Natural killer cell (primary cell): ENCODE measurements around the gene PLAAT2. TPM values are rescaled to one million over a fixed set of nuclear protein-coding genes. Genes with fewer than 3 reads are reported as not detected.

Source experiments
- ATAC-seq, 3 donors: fragments of 150-1000 bp in 2 of 3; fragments of 200-7000 bp in 1 of 3; cut with Tn5 transposase; 1 replicate in 1 of 3; 2 replicates in 2 of 3; pipeline ENCODE4 v1.10.0; 2021; ENCODE audit warnings: mild to moderate bottlenecking in 2 of 3, moderate library complexity in 2 of 3
- DNase-seq, 2 donors: peaks; one replicate each; pipeline versions ENCODE4 v3.0.0 to v3.0.0-alpha.2; 2013 to 2021; ENCODE audit warnings: mixed read lengths in 1 of 2
- H3K27ac ChIP-seq: one replicate; pipeline ENCODE4 v1.5.1; 2013; ENCODE audit warnings: mild to moderate bottlenecking, low read length
- H3K27me3 ChIP-seq: one replicate; pipeline ENCODE4 v1.6.1; 2013; ENCODE audit warnings: low read length; ENCODE audit not compliant: control insufficient read depth, insufficient read depth
- H3K36me3 ChIP-seq: one replicate; pipeline ENCODE4 v1.6.1; 2013; ENCODE audit warnings: low read length; ENCODE audit not compliant: control insufficient read depth, insufficient read depth
- H3K4me1 ChIP-seq: one replicate; pipeline ENCODE4 v1.6.1; 2013; ENCODE audit warnings: low read length; ENCODE audit not compliant: control insufficient read depth, insufficient read depth
- H3K4me3 ChIP-seq: one replicate; pipeline ENCODE4 v1.5.1; 2013; ENCODE audit warnings: low read length
- H3K9me3 ChIP-seq: one replicate; pipeline ENCODE4 v1.6.1; 2013; ENCODE audit warnings: low read length; ENCODE audit not compliant: control insufficient read depth, insufficient read depth
- H3K27ac Mint-ChIP-seq, 2 donors: one replicate each; pipeline ENCODE4 v1.8.0; 2022; ENCODE audit warnings: mild to moderate bottlenecking in 2 of 2, mixed read lengths in 2 of 2, moderate library complexity in 1 of 2
- H3K27me3 Mint-ChIP-seq, 2 donors: one replicate each; pipeline ENCODE4 v1.8.0; 2022; ENCODE audit warnings: low read depth in 2 of 2, mixed read lengths in 2 of 2
- H3K36me3 Mint-ChIP-seq: one replicate; pipeline ENCODE4 v1.8.0; 2022; ENCODE audit warnings: mixed read lengths
- H3K4me1 Mint-ChIP-seq, 2 donors: one replicate each; pipeline ENCODE4 v1.8.0; 2022; ENCODE audit warnings: mixed read lengths in 2 of 2
- H3K4me3 Mint-ChIP-seq: one replicate; pipeline ENCODE4 v1.8.0; 2022; ENCODE audit warnings: mild to moderate bottlenecking, moderate library complexity, mixed read lengths
- H3K9me3 Mint-ChIP-seq, 2 donors: one replicate each; pipeline ENCODE4 v1.8.0; 2022; ENCODE audit warnings: mixed read lengths in 2 of 2
- WGBS: methylation state at CpG from one replicate; pipeline ENCODE4 v1.1.7; 2013; ENCODE audit warnings: missing lambda C conversion rate; ENCODE audit not compliant: insufficient coverage; 5-methylcytosine and 5-hydroxymethylcytosine counted together
- intact Hi-C: fragments of 100-400 bp; cut with micrococcal nuclease; formaldehyde crosslinking; loops from one replicate; pipeline ENCODE4 v1.14.2; 2022
- total RNA-seq, 4 donors: library from RNA; stranded (reverse); fragments of 120-200 nt in 1 of 4; gene quantifications; one replicate each; pipeline versions ENCODE4 v1.2.3 to v1.2.4, GENCODE V29; 2013 to 2022
- TF ChIP-seq, protein P1 (sequence below): fragments of 200-600 bp; IDR thresholded peaks from one replicate; pipeline ENCODE4 v1.8.0; 2022; ENCODE audit warnings: antibody characterized with exemption

Gene PLAAT2
- total RNA-seq, 3 donors from 2014 or later (not counting 1 experiment from before 2014, with no cell fraction given) = 1.6 to 5.6 (median 4.6) TPM

GRCh38 chr11:63508009-63508408, 55.2 kb downstream of the PLAAT2 start:
- Mint-ChIP-seq H3K27ac (no peak overlapping the region), H3K36me3 (no peaks in the 10 kb centered on the region), H3K27me3 (peaks cover 0 to 2% of the 10 kb centered on the region in 2 donors), H3K4me3 (no peak overlapping the region), H3K9me3 (no peaks in the 10 kb centered on the region), H3K4me1 (peaks cover 0 to 27% of the 10 kb centered on the region in 2 donors)
- Histone ChIP-seq H3K4me1 (peaks cover 23% of the 10 kb centered on the region), H3K9me3 (no peaks in the 10 kb centered on the region), H3K27me3 (no peaks in the 10 kb centered on the region), H3K36me3 (no peaks in the 10 kb centered on the region), H3K27ac (no peak overlapping the region), H3K4me3 (no peak overlapping the region)
- DNase-seq (peak in 1 of 2 donors; percentile 15), ATAC-seq (peak in 1 of 3 donors; percentile 37)
- 86% methylated on average over 3 of the region's 3 CpGs for WGBS
- TF ChIP-seq, protein P1, sequence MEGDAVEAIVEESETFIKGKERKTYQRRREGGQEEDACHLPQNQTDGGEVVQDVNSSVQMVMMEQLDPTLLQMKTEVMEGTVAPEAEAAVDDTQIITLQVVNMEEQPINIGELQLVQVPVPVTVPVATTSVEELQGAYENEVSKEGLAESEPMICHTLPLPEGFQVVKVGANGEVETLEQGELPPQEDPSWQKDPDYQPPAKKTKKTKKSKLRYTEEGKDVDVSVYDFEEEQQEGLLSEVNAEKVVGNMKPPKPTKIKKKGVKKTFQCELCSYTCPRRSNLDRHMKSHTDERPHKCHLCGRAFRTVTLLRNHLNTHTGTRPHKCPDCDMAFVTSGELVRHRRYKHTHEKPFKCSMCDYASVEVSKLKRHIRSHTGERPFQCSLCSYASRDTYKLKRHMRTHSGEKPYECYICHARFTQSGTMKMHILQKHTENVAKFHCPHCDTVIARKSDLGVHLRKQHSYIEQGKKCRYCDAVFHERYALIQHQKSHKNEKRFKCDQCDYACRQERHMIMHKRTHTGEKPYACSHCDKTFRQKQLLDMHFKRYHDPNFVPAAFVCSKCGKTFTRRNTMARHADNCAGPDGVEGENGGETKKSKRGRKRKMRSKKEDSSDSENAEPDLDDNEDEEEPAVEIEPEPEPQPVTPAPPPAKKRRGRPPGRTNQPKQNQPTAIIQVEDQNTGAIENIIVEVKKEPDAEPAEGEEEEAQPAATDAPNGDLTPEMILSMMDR = no peak
- intact Hi-C loops = no loop called here

DNA sequence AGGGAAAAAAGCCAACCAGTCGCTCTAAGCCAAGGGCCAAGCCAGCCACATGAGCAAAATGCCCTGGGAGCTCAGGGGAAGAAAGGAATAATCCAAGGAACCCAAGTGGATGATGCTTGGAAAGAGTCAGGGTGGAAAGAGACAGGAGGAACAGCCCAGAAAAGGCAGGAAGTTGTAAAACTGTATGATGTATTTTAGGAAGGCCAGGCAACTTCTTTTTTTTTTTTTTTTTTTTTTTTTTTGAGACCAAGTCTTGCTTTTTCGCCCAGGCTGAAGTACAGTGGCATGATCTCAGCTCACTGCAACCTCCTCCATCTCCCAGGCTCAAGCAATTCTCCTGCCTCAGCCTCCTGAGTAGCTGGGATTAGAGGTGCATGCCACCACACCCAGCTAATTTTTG, 55.7 kb downstream of the PLAAT2 start:
- Mint-ChIP-seq H3K27ac (no peak overlapping the region), H3K36me3 (no peaks in the 10 kb centered on the region), H3K4me1 (peaks cover 0 to 29% of the 10 kb centered on the region in 2 donors), H3K4me3 (no peak overlapping the region), H3K27me3 (peaks cover 0 to 2% of the 10 kb centered on the region in 2 donors), H3K9me3 (no peaks in the 10 kb centered on the region)
- intact Hi-C loops = no loop called here
- H3K36me3 ChIP-seq = no peaks in the 10 kb centered on the region
- TF ChIP-seq, protein P1 = no peak
- DNase-seq = no peak
- peaks cover 23% of the 10 kb centered on the region for H3K4me1 ChIP-seq
- H3K4me3 ChIP-seq = no peak overlapping the region
- H3K27me3 ChIP-seq = no peaks in the 10 kb centered on the region
- no peak overlapping the region for H3K27ac ChIP-seq
- 87% methylated on average over 2 of the region's 2 CpGs for WGBS
- ATAC-seq = no peak
- H3K9me3 ChIP-seq = no peaks in the 10 kb centered on the region

GRCh38 chr11:63506876-63507275, 56.3 kb downstream of the PLAAT2 start:
- 79% methylated on average over 2 of the region's 2 CpGs for WGBS
- H3K4me1 ChIP-seq = peaks cover 23% of the 10 kb centered on the region
- no peak overlapping the region for H3K27ac ChIP-seq
- peaks cover 0 to 2% of the 10 kb centered on the region in 2 donors for H3K27me3 Mint-ChIP-seq
- TF ChIP-seq, protein P1 = no peak
- no peaks in the 10 kb centered on the region for H3K9me3 Mint-ChIP-seq
- H3K4me3 Mint-ChIP-seq = no peak overlapping the region
- H3K27me3 ChIP-seq = no peaks in the 10 kb centered on the region
- ATAC-seq (no peak), DNase-seq (no peak)
- no peaks in the 10 kb centered on the region for H3K9me3 ChIP-seq
- no peaks in the 10 kb centered on the region for H3K36me3 ChIP-seq
- no peak overlapping the region for H3K4me3 ChIP-seq
- no peaks in the 10 kb centered on the region for H3K36me3 Mint-ChIP-seq
- peak overlapping the region in 1 of 2 donors; percentile 47 for H3K27ac Mint-ChIP-seq
- H3K4me1 Mint-ChIP-seq = peaks cover 0 to 34% of the 10 kb centered on the region in 2 donors
- intact Hi-C loops = no loop called here
